Measurements from ENCODE around the gene ESYT1. TPM values are rescaled to one million over a fixed set of nuclear protein-coding genes. Genes with fewer than 3 reads are reported as not detected.
A peak's percentile ranks its signal among the peaks of the same experiment; 100 is the strongest.

ESYT1 gene
- total and polyA plus RNA-seq, 10 of the 15 experiments (the other 5 are each of a cell fraction or from before 2014, with no cell fraction given): 47.5 to 120 (median 87.1) TPM

DNA sequence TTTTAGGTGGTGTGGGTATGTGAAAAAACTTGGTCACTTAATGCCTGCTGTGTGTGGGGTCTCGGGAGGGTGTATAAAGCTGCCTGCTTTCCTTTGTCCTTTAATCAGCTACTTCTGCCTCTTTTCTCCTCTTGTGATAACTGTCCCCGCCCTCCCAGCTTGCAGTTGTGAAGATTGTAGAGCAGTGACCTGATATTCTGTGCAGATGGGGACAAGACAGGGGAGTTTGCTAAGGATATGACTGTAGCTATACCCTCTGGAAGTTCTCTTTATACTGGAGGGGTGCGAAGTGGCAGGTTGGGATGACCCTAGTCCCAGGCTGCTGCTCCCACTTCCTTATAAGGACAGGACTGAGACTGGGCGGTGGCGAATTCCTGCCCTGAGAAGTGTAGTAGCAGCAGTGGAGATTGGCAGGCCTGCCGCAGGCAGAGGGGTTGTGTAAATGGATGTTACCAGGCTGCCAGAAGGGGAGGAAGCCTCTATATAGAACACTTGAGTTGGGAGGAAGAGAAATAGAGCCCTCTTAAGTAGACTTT is 30.9 kb downstream of the ESYT1 start:
- Histone ChIP-seq H3K4me3 (peak overlapping the region; percentile 90), H4K20me1 (ENCODE audit: control insufficient read depth, insufficient read depth) (no peaks in the 10 kb centered on the region), H2AFZ (ENCODE audit: control insufficient read depth, low read depth, low read length) (no peak overlapping the region), H3K4me1 (ENCODE audit: control insufficient read depth, insufficient read depth, low read length) (peaks cover 17% of the 10 kb centered on the region), H3K79me2 (ENCODE audit: control insufficient read depth, insufficient read depth, low read length) (peaks cover 39% of the 10 kb centered on the region), H3K9ac (ENCODE audit: control insufficient read depth, insufficient read depth, low read length) (peak overlapping the region; percentile 89), H3K9me3 (replicated peaks; ENCODE audit: control insufficient read depth, insufficient read depth, low read length) (no peaks in the 10 kb centered on the region), H3K4me2 (ENCODE audit: control insufficient read depth, insufficient read depth) (peak overlapping the region; percentile 98), H3K27ac (ENCODE audit: control insufficient read depth, insufficient read depth) (peak overlapping the region; percentile 91), H3K36me3 (ENCODE audit: control insufficient read depth in 2 of 2, insufficient read depth in 2 of 2, low read length in 1 of 2) (peaks cover 23 to 28% of the 10 kb centered on the region in 2 experiments), H3K27me3 (replicated peaks in 1 of 2; ENCODE audit: control insufficient read depth in 2 of 2, insufficient read depth in 2 of 2, low read length in 1 of 2) (no peaks in the 10 kb centered on the region)
- ChIA-PET POLR2A (interaction anchor here (0.5 to 2.5 kb wide), 16 partner anchors 8 to 1094 kb away, joined by 3 to 19 read pairs (median 4); partner anchors contain the start of genes ESYT1, PA2G4, RAB5B and RNF41), SMC1A (ENCODE audit: uncharacterized antibody, unreplicated experiment) (interaction anchor here (0.6 to 2.4 kb wide), 5 partner anchors 17 to 34 kb away, joined by 3 to 12 read pairs (median 3); partner anchors contain the start of genes ESYT1 and SMARCC2), RAD21 (ENCODE audit: unreplicated experiment) (interaction anchor here (1.2 to 2.8 kb wide), 7 partner anchors 17 to 62 kb away, joined by 3 to 18 read pairs (median 5); partner anchors contain the start of genes ESYT1, RNF41, SMARCC2 and ZC3H10), CTCF (interaction anchor here (0.6 to 2.2 kb wide), 11 partner anchors 14 to 430 kb away, joined by 3 to 13 read pairs (median 4); partner anchors contain the start of genes CD63, ESYT1 and SMARCC2)
- in situ Hi-C loops (cut with MboI): no loop called here
- WGBS (ENCODE audit: insufficient coverage, insufficient replicate concordance, low lambda C conversion rate, missing lambda C conversion rate): 0% methylated on average over 6 of the region's 6 CpGs
- intact Hi-C loops (cut with micrococcal nuclease; ENCODE audit: unreplicated experiment): loop anchor here (2.0 kb wide), 1 partner anchor 30 kb away; the partner anchor contains the start of gene SMARCC2
- FAIRE-seq (peak; percentile 18), ATAC-seq (peak; percentile 18), DNase-seq (ENCODE audit: low read depth, low spot score) (no peak)
- BruUV-seq (replicated peaks): TSS peak; percentile 73
- TF ChIP-seq KAT2A (conservative IDR thresholded peaks at IDR 0.05; ENCODE audit: control insufficient read depth, low read depth, low read length): no peak
- TF ChIP-seq CHD4 (IDR thresholded peaks at IDR 0.05): no peak
- no peak for TF ChIP-seq RELA (IDR thresholded peaks at IDR 0.05; ENCODE audit: borderline replicate concordance, partially characterized antibody)
- TF ChIP-seq NR2C1 (IDR thresholded peaks at IDR 0.05): no peak
- TF ChIP-seq, protein P1, sequence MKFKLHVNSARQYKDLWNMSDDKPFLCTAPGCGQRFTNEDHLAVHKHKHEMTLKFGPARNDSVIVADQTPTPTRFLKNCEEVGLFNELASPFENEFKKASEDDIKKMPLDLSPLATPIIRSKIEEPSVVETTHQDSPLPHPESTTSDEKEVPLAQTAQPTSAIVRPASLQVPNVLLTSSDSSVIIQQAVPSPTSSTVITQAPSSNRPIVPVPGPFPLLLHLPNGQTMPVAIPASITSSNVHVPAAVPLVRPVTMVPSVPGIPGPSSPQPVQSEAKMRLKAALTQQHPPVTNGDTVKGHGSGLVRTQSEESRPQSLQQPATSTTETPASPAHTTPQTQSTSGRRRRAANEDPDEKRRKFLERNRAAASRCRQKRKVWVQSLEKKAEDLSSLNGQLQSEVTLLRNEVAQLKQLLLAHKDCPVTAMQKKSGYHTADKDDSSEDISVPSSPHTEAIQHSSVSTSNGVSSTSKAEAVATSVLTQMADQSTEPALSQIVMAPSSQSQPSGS (IDR thresholded peaks at IDR 0.05; ENCODE audit: low read length): no peak
- TF ChIP-seq JUNB (IDR thresholded peaks at IDR 0.05): no peak
- no peak for TF ChIP-seq TBL1XR1 (IDR thresholded peaks at IDR 0.05; ENCODE audit: low read depth, low read length)
- TF ChIP-seq, protein P2, sequence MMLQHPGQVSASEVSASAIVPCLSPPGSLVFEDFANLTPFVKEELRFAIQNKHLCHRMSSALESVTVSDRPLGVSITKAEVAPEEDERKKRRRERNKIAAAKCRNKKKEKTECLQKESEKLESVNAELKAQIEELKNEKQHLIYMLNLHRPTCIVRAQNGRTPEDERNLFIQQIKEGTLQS (IDR thresholded peaks at IDR 0.05; ENCODE audit: borderline replicate concordance, extremely low read depth, low read depth, low read length): no peak
- TF ChIP-seq, protein P3, sequence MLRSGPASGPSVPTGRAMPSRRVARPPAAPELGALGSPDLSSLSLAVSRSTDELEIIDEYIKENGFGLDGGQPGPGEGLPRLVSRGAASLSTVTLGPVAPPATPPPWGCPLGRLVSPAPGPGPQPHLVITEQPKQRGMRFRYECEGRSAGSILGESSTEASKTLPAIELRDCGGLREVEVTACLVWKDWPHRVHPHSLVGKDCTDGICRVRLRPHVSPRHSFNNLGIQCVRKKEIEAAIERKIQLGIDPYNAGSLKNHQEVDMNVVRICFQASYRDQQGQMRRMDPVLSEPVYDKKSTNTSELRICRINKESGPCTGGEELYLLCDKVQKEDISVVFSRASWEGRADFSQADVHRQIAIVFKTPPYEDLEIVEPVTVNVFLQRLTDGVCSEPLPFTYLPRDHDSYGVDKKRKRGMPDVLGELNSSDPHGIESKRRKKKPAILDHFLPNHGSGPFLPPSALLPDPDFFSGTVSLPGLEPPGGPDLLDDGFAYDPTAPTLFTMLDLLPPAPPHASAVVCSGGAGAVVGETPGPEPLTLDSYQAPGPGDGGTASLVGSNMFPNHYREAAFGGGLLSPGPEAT (IDR thresholded peaks at IDR 0.05; ENCODE audit: low read depth): no peak
- peak; percentile 26; the same call in 1 of the 2 replicates for TF ChIP-seq ZBED1 (IDR thresholded peaks at IDR 0.05; ENCODE audit: borderline replicate concordance)
- TF ChIP-seq ZNF687 (IDR thresholded peaks at IDR 0.05): no peak
- TF ChIP-seq MYB (IDR thresholded peaks at IDR 0.05; ENCODE audit: borderline replicate concordance, low read depth, low read length): no peak
- TF ChIP-seq STAT1 (conservative IDR thresholded peaks at IDR 0.05): no peak
- no peak for TF ChIP-seq SMAD5 (IDR thresholded peaks at IDR 0.05; ENCODE audit: low read depth)
- no peak for TF ChIP-seq STAT3 (IDR thresholded peaks at IDR 0.05; ENCODE audit: low read depth, low read length)
- TF ChIP-seq MAX (IDR thresholded peaks at IDR 0.05; ENCODE audit: low read depth, low read length): no peak
- no peak for TF ChIP-seq SIN3A (IDR thresholded peaks at IDR 0.05; ENCODE audit: low read depth, low read length)
